ENCODE results near the gene GPR183.

The GPR183 gene

DNA sequence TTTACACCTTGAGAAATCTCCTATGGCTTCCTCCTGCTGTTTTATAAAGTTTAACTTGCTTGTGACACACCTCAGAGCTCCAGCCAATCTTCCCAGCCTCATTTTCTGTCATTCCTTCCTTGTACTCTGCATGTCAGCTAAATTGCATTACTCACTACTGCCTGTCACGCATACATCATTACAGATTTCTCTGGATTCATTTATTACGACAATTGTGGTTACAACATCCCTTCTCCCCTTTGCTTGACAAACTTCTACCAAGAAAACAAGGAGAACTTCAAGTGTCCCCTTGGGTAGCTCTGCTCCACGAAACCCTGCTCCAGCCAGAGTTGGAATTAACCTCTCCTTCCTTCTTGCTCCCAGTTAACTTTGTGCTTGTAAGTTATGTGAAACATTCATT lies 27.0 kb downstream of the GPR183 start:
- Histone ChIP-seq H3K27ac (no peak overlapping the region), H3K9me3 (ENCODE audit: low read depth, low read length) (no peaks in the 10 kb centered on the region), H3K9ac (ENCODE audit: insufficient read length) (no peak overlapping the region), H3K36me3 (ENCODE audit: insufficient read depth, low read length) (no peaks in the 10 kb centered on the region), H3K4me3 (no peak overlapping the region)
- TF ChIP-seq POLR2AphosphoS5 (IDR thresholded peaks at IDR 0.05; ENCODE audit: borderline replicate concordance, low read depth, low read length) (no peak), FOXP2 (optimal IDR thresholded peaks at IDR 0.05; ENCODE audit: control extremely low read depth, extremely low read length, insufficient read depth) (no peak), EZH2 (IDR thresholded peaks at IDR 0.05) (no peak)
- no peak for DNase-seq (ENCODE audit: low read depth, low spot score)

DNA sequence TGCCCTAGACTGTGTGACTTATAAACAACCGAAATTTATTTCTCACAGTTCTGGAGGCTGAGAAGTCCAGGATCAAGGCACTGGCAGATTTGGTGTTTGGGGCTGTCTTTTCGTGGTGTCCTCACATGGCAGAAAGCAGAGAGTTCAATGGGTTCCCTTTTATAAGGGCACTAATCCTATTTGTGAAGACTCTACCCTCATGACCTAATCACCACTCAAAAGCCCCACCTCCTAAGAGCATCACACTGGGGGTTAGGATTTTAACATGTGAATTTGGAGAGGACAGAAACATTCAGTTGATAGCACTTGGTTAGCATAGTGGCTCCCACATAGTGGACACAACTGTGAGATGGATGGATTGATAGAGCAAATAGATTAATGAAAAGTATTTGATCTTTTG lies 27.6 kb downstream of the GPR183 start:
- Histone ChIP-seq H3K4me3 (no peak overlapping the region), H3K27ac (no peak overlapping the region), H3K9ac (ENCODE audit: insufficient read length) (no peak overlapping the region), H3K36me3 (ENCODE audit: insufficient read depth, low read length) (no peaks in the 10 kb centered on the region), H3K9me3 (ENCODE audit: low read depth, low read length) (no peaks in the 10 kb centered on the region)
- TF ChIP-seq FOXP2 (optimal IDR thresholded peaks at IDR 0.05; ENCODE audit: control extremely low read depth, extremely low read length, insufficient read depth) (no peak), EZH2 (IDR thresholded peaks at IDR 0.05) (no peak), POLR2AphosphoS5 (IDR thresholded peaks at IDR 0.05; ENCODE audit: borderline replicate concordance, low read depth, low read length) (no peak)
- no peak for DNase-seq (ENCODE audit: low read depth, low spot score)

DNA sequence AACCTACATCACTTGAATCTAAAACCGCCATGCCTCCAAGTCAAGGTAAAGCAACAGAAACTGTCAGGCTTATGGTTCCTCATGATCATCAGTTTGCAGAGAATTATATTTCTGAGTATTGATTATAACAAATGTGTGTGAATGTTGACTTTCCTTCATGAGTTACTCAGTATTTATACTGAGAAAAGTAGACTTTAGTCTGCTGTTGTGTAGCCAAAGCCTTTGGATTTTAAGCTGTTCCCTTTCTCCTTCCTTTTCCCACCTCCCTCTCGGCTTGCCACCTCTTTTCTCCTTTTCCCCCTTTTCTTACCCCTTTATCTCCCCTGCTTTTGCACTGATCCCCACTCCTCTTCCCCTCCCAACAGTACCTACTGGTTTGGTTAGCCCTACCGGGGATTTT lies 28.4 kb downstream of the GPR183 start:
- no peak overlapping the region for H3K27ac ChIP-seq
- no peaks in the 10 kb centered on the region for H3K36me3 ChIP-seq (ENCODE audit: insufficient read depth, low read length)
- H3K9ac ChIP-seq (ENCODE audit: insufficient read length) = no peak overlapping the region
- DNase-seq (ENCODE audit: low read depth, low spot score) = no peak
- H3K9me3 ChIP-seq (ENCODE audit: low read depth, low read length) = no peaks in the 10 kb centered on the region
- no peak overlapping the region for H3K4me3 ChIP-seq
- TF ChIP-seq POLR2AphosphoS5 (IDR thresholded peaks at IDR 0.05; ENCODE audit: borderline replicate concordance, low read depth, low read length) (no peak), EZH2 (IDR thresholded peaks at IDR 0.05) (no peak), FOXP2 (optimal IDR thresholded peaks at IDR 0.05; ENCODE audit: control extremely low read depth, extremely low read length, insufficient read depth) (no peak)

DNA sequence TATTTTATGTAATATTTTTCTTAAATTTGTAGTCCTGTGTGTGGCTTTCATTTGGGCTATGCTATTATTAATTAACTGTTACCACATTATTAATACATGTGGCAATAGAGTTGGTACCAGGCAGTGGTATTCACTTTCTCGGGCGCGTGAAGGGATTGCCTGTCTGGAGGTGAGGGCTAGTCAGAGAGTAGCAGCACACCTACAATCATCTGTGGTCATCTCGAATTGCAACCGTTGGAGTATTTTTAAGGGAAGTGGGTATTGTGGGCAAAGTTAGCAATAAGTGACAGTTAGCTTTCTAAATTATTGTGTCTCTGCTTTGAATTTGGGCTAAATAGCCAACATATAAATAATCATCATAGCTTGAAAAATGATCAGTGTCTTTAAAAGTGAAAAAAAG lies 29.0 kb downstream of the GPR183 start:
- DNase-seq (ENCODE audit: low read depth, low spot score) = no peak
- Histone ChIP-seq H3K36me3 (ENCODE audit: insufficient read depth, low read length) (no peaks in the 10 kb centered on the region), H3K27ac (no peak overlapping the region), H3K9me3 (ENCODE audit: low read depth, low read length) (no peaks in the 10 kb centered on the region), H3K4me3 (no peak overlapping the region), H3K9ac (ENCODE audit: insufficient read length) (no peak overlapping the region)
- no peak for TF ChIP-seq EZH2 (IDR thresholded peaks at IDR 0.05)
- TF ChIP-seq POLR2AphosphoS5 (IDR thresholded peaks at IDR 0.05; ENCODE audit: borderline replicate concordance, low read depth, low read length) = no peak
- no peak for TF ChIP-seq FOXP2 (optimal IDR thresholded peaks at IDR 0.05; ENCODE audit: control extremely low read depth, extremely low read length, insufficient read depth)

DNA sequence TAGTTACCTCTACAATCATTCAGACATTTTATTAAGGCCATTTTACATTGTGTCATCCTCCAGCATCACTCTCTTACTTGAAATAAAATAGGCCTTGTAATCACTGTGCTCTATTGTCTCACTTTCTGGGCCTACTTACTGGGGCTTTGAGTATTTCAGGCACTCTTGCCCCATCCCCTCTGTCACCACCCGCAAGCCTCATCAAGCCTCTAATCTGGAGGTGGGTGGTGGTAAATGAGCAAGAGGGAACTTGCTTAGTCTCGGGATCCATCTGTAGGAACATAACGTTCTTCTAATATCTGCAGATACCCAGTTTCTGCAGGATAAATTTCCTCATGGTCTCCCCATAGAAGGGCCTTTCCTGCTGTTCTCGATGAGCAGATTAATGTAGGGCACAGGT lies 29.6 kb downstream of the GPR183 start:
- TF ChIP-seq POLR2AphosphoS5 (IDR thresholded peaks at IDR 0.05; ENCODE audit: borderline replicate concordance, low read depth, low read length) = no peak
- TF ChIP-seq FOXP2 (optimal IDR thresholded peaks at IDR 0.05; ENCODE audit: control extremely low read depth, extremely low read length, insufficient read depth) = no peak
- no peak for TF ChIP-seq EZH2 (IDR thresholded peaks at IDR 0.05)
- Histone ChIP-seq H3K27ac (no peak overlapping the region), H3K4me3 (no peak overlapping the region), H3K9ac (ENCODE audit: insufficient read length) (no peak overlapping the region), H3K36me3 (ENCODE audit: insufficient read depth, low read length) (peaks cover 1% of the 10 kb centered on the region; the same call in 1 of the 2 replicates), H3K9me3 (ENCODE audit: low read depth, low read length) (no peaks in the 10 kb centered on the region)
- DNase-seq (ENCODE audit: low read depth, low spot score) = no peak

DNA sequence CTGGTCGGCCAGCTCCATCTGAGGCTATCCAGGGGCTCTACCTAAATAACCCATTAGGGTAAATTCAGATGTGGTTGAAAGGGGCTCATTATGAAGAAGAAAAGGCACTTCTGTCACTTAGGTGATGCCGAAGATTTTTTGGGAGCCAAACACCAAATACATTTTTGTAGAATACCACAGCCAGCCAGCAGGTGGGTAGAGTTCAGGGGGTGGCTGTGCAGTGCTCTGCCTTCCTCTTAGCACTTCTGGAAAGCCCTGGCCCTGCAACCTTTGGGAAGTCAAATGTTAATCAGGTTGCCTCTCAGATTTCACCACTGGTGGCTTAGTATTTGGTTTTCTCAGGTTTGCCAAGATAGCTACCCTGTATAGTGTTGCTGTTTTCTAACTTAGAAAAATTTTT lies 30.5 kb downstream of the GPR183 start:
- no peak for DNase-seq (ENCODE audit: low read depth, low spot score)
- TF ChIP-seq EZH2 (IDR thresholded peaks at IDR 0.05) (no peak), POLR2AphosphoS5 (IDR thresholded peaks at IDR 0.05; ENCODE audit: borderline replicate concordance, low read depth, low read length) (no peak), FOXP2 (optimal IDR thresholded peaks at IDR 0.05; ENCODE audit: control extremely low read depth, extremely low read length, insufficient read depth) (no peak)
- Histone ChIP-seq H3K9me3 (ENCODE audit: low read depth, low read length) (no peaks in the 10 kb centered on the region), H3K27ac (no peak overlapping the region), H3K9ac (ENCODE audit: insufficient read length) (no peak overlapping the region), H3K36me3 (ENCODE audit: insufficient read depth, low read length) (peaks cover 7% of the 10 kb centered on the region; the same call in 1 of the 2 replicates), H3K4me3 (no peak overlapping the region)

DNA sequence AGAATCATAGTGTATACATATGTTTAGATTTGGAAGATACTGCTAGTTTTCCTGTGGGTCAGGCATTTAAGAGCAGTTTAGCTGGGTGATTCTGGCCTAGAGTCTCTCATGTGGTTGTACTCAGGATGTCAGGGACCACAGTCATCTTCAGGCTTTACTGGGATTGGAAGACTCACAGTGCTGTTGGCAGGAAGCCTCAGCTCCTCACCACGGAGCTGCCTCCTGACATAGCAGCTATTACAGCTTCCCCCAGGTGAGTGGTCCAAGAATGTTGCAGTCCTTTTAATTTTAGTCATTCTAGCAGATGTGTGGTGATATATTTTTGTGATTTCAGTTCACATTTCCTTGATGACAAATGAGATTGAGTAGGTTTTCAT lies 32.1 kb downstream of the GPR183 start:
- no peak overlapping the region for H3K9ac ChIP-seq (ENCODE audit: insufficient read length)
- H3K4me3 ChIP-seq = no peak overlapping the region
- peaks cover 7% of the 10 kb centered on the region; the same call in 1 of the 2 replicates for H3K36me3 ChIP-seq (ENCODE audit: insufficient read depth, low read length)
- no peak for DNase-seq (ENCODE audit: low read depth, low spot score)
- TF ChIP-seq EZH2 (IDR thresholded peaks at IDR 0.05) = no peak
- no peak for TF ChIP-seq POLR2AphosphoS5 (IDR thresholded peaks at IDR 0.05; ENCODE audit: borderline replicate concordance, low read depth, low read length)
- TF ChIP-seq FOXP2 (optimal IDR thresholded peaks at IDR 0.05; ENCODE audit: control extremely low read depth, extremely low read length, insufficient read depth) = no peak
- no peaks in the 10 kb centered on the region for H3K9me3 ChIP-seq (ENCODE audit: low read depth, low read length)
- no peak overlapping the region for H3K27ac ChIP-seq

DNA sequence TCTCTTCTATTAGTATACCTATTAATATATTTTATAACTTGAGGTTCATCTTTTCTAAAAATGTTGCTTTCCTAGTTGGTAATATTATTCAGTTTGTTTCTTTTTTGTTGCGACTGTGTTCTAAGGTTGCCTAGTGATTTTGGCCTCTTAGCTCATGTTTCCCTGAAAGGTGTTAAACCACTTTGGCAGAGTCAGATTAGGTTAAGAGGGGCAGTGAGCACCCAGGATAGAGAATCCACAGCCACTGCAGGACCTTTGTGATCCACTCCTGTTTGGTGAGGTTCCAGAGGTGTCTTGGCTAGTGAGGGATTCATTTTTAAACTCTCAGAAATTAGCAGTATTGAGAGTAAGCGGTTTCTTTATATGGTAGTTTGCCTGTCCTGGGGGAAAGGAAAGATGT lies 34.1 kb downstream of the GPR183 start:
- H3K36me3 ChIP-seq (ENCODE audit: insufficient read depth, low read length) = peaks cover 7% of the 10 kb centered on the region; the same call in 1 of the 2 replicates
- H3K4me3 ChIP-seq = no peak overlapping the region
- no peak for DNase-seq (ENCODE audit: low read depth, low spot score)
- H3K9ac ChIP-seq (ENCODE audit: insufficient read length) = no peak overlapping the region
- no peak for TF ChIP-seq POLR2AphosphoS5 (IDR thresholded peaks at IDR 0.05; ENCODE audit: borderline replicate concordance, low read depth, low read length)
- TF ChIP-seq EZH2 (IDR thresholded peaks at IDR 0.05) = no peak
- no peak for TF ChIP-seq FOXP2 (optimal IDR thresholded peaks at IDR 0.05; ENCODE audit: control extremely low read depth, extremely low read length, insufficient read depth)
- no peaks in the 10 kb centered on the region for H3K9me3 ChIP-seq (ENCODE audit: low read depth, low read length)
- no peak overlapping the region for H3K27ac ChIP-seq

DNA sequence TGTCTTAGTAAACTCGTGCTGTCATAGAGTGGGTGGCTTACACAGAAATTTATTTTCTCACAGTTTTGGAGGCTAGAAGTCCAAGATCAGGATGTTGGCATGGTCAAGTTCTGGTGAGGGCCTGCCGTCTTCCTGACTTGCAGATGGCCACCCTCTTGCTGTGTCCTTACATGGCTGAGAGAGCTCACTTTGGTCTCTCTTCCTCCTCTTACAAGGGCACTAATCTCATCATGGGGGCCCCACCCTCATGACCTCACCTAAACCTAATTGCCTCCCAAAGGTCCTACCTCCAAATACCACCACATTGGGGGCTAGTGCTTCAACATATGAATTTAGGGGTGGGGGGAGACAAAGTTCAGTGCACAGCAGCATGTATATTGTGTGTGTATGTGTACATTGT lies 34.7 kb downstream of the GPR183 start:
- Histone ChIP-seq H3K9ac (ENCODE audit: insufficient read length) (no peak overlapping the region), H3K27ac (no peak overlapping the region), H3K9me3 (ENCODE audit: low read depth, low read length) (no peaks in the 10 kb centered on the region), H3K36me3 (ENCODE audit: insufficient read depth, low read length) (peaks cover 7% of the 10 kb centered on the region; the same call in 1 of the 2 replicates), H3K4me3 (no peak overlapping the region)
- TF ChIP-seq EZH2 (IDR thresholded peaks at IDR 0.05) (no peak), POLR2AphosphoS5 (IDR thresholded peaks at IDR 0.05; ENCODE audit: borderline replicate concordance, low read depth, low read length) (no peak), FOXP2 (optimal IDR thresholded peaks at IDR 0.05; ENCODE audit: control extremely low read depth, extremely low read length, insufficient read depth) (no peak)
- no peak for DNase-seq (ENCODE audit: low read depth, low spot score)

Data from SK-N-MC (cell line).